ENCODE measurements around the gene CACNA1I.

DNA sequence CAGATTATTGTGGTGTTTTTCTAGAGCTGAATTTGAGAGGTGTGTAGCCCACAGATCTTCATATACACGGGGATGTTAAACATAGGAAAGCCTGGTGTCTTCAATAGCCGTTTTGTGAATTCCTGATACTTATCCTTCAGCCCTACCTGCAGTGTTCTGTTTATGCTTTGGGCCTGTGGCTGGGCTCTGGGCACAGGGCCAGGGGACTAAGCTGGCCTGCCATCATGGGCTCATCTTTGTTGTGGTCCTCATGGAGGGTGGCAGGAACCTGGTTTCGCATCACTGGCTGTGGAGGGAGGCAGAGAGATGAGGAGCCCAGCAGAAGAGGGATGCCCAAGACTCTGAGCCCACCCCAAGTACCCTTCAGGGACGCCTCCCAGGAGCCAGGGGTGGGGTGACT is 112.4 kb downstream of the CACNA1I start:
- TF ChIP-seq, protein P1, sequence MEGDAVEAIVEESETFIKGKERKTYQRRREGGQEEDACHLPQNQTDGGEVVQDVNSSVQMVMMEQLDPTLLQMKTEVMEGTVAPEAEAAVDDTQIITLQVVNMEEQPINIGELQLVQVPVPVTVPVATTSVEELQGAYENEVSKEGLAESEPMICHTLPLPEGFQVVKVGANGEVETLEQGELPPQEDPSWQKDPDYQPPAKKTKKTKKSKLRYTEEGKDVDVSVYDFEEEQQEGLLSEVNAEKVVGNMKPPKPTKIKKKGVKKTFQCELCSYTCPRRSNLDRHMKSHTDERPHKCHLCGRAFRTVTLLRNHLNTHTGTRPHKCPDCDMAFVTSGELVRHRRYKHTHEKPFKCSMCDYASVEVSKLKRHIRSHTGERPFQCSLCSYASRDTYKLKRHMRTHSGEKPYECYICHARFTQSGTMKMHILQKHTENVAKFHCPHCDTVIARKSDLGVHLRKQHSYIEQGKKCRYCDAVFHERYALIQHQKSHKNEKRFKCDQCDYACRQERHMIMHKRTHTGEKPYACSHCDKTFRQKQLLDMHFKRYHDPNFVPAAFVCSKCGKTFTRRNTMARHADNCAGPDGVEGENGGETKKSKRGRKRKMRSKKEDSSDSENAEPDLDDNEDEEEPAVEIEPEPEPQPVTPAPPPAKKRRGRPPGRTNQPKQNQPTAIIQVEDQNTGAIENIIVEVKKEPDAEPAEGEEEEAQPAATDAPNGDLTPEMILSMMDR (conservative IDR thresholded peaks at IDR 0.05) = no peak
- no peak for TF ChIP-seq ZFX (IDR thresholded peaks at IDR 0.05)
